H1 (cell line): ENCODE data around the gene DELE1. TPM values are rescaled to one million over a fixed set of nuclear protein-coding genes. Genes with fewer than 3 reads are reported as not detected.

Experiments used
- CTCF ChIA-PET: fragments of 300-600 bp; sonication (Branson Sonifier 250); formaldehyde crosslinking; loops from one replicate; lab custom pipeline; 2021; ENCODE audit not compliant: partially characterized antibody; lab: Charles Lee
- POLR2A ChIA-PET: fragments of 300-600 bp; sonication (Branson Sonifier 250); formaldehyde crosslinking; loops from one replicate; lab custom pipeline; 2021; ENCODE audit warnings: inconsistent platforms; ENCODE audit not compliant: partially characterized antibody; lab: Charles Lee
- DNase-seq, 2 experiments: peaks; one replicate each; pipeline versions ENCODE4 v3.0.0 to v3.0.0-alpha.2; 2010 to 2022; ENCODE audit warnings: low spot score in 2 of 2, low read depth in 1 of 2, mixed read lengths in 1 of 2
- FAIRE-seq: peaks from 2 replicates; lab custom pipeline; 2011; peaks lifted over from hg19 to GRCh38; lab: Jason Lieb, UNC
- H2AFZ ChIP-seq: 2 replicates; pipeline ENCODE4 v1.8.1; 2012; ENCODE audit warnings: low read length, inconsistent platforms
- H2AK5ac ChIP-seq: 2 replicates; pipeline ENCODE4 v1.6.1; 2013; ENCODE audit warnings: low read depth, low read length
- H2BK120ac ChIP-seq: replicated peaks from 2 replicates; pipeline ENCODE3; 2013; ENCODE audit warnings: low read depth, low read length, inconsistent platforms
- H2BK12ac ChIP-seq: 2 replicates; pipeline ENCODE4 v1.6.1; 2013; ENCODE audit warnings: low read depth, low read length
- H2BK15ac ChIP-seq: 2 replicates; pipeline ENCODE4 v1.6.1; 2013; ENCODE audit warnings: low read length
- H2BK20ac ChIP-seq: 2 replicates; pipeline ENCODE4 v1.6.1; 2013; ENCODE audit warnings: low read length
- H2BK5ac ChIP-seq: 2 replicates; pipeline ENCODE4 v1.6.1; 2013; ENCODE audit warnings: low read depth, low read length
- H3K14ac ChIP-seq: 2 replicates; pipeline ENCODE4 v1.6.1; 2013; ENCODE audit warnings: inconsistent platforms; ENCODE audit not compliant: insufficient read length
- H3K18ac ChIP-seq: 2 replicates; pipeline ENCODE4 v1.6.1; 2013; ENCODE audit warnings: low read length; ENCODE audit errors: extremely low read depth
- H3K23ac ChIP-seq: 2 replicates; pipeline ENCODE4 v1.6.1; 2013; ENCODE audit warnings: inconsistent platforms; ENCODE audit not compliant: insufficient read length
- H3K23me2 ChIP-seq: 2 replicates; pipeline ENCODE4 v1.6.1; 2013; ENCODE audit warnings: low read depth, low read length
- H3K27ac ChIP-seq: 2 replicates; pipeline ENCODE4 v1.6.1; 2011; ENCODE audit warnings: low read depth, low read length, inconsistent platforms
- H3K27me3 ChIP-seq, 4 experiments: replicated peaks in 1 of 4; 1 replicate in 1 of 4; 2 replicates in 3 of 4; pipeline versions ENCODE4 v1.6.1 to v1.8.1; 2011 to 2013; ENCODE audit warnings: low read length in 3 of 4, mild to moderate bottlenecking in 3 of 4, inconsistent platforms in 2 of 4, mixed read lengths in 2 of 4, moderate library complexity in 1 of 4; ENCODE audit not compliant: control insufficient read depth in 3 of 4, insufficient read depth in 3 of 4; ENCODE audit errors: extremely low read depth in 1 of 4
- H3K36me3 ChIP-seq, 4 experiments: 2 replicates each; pipeline versions ENCODE4 v1.6.1 to v1.8.1; 2011 to 2013; ENCODE audit warnings: mild to moderate bottlenecking in 4 of 4, low read length in 3 of 4, moderate library complexity in 2 of 4, control low read depth in 1 of 4, inconsistent platforms in 1 of 4; ENCODE audit not compliant: insufficient read depth in 4 of 4, control insufficient read depth in 2 of 4
- H3K4ac ChIP-seq: replicated peaks from 2 replicates; pipeline ENCODE3; 2013; ENCODE audit warnings: low read length, low read depth, mixed read lengths, inconsistent platforms; ENCODE audit not compliant: insufficient read length
- H3K4me1 ChIP-seq, 4 experiments: replicated peaks in 1 of 4; 1 replicate in 1 of 4; 2 replicates in 3 of 4; pipeline versions ENCODE4 v1.6.1 to v1.8.1; 2011 to 2013; ENCODE audit warnings: low read length in 3 of 4, inconsistent platforms in 2 of 4, mixed read lengths in 1 of 4; ENCODE audit not compliant: insufficient read depth in 4 of 4, control insufficient read depth in 3 of 4
- H3K4me2 ChIP-seq, 2 experiments: 2 replicates each; pipeline versions ENCODE4 v1.6.1 to v1.8.1; 2011 to 2013; ENCODE audit warnings: low read depth in 2 of 2, low read length in 2 of 2, control low read depth in 1 of 2, inconsistent platforms in 1 of 2, mild to moderate bottlenecking in 1 of 2; ENCODE audit not compliant: insufficient read depth in 1 of 2
- H3K4me3 ChIP-seq, 4 experiments: fragments of 200-600, 300-600 bp in 1 of 4; sonication (generic), shearing (Covaris generic), sonication (Bioruptor Twin) in 1 of 4; 2 replicates each; pipeline versions ENCODE4 v1.5.1 to v1.8.1; 2011 to 2016; ENCODE audit warnings: low read length in 4 of 4, low read depth in 3 of 4, control low read depth in 2 of 4, inconsistent platforms in 2 of 4, mild to moderate bottlenecking in 2 of 4, mixed read lengths in 1 of 4, moderate library complexity in 1 of 4; ENCODE audit not compliant: insufficient read depth in 2 of 4; ENCODE audit errors: extremely low read depth in 1 of 4
- H3K56ac ChIP-seq: replicated peaks from 2 replicates; pipeline ENCODE3; 2013; ENCODE audit warnings: low read depth, mild to moderate bottlenecking, mixed read lengths, low read length, inconsistent platforms; ENCODE audit not compliant: insufficient read length
- H3K79me1 ChIP-seq: 2 replicates; pipeline ENCODE4 v1.6.1; 2013; ENCODE audit warnings: low read depth, low read length, control low read depth
- H3K79me2 ChIP-seq, 2 experiments: 2 replicates each; pipeline versions ENCODE4 v1.6.1 to v1.8.1; 2012 to 2013; ENCODE audit warnings: low read length in 2 of 2, mild to moderate bottlenecking in 2 of 2, inconsistent platforms in 1 of 2; ENCODE audit not compliant: insufficient read depth in 2 of 2, control insufficient read depth in 1 of 2
- H3K9ac ChIP-seq, 4 experiments: replicated peaks in 1 of 4; 1 replicate in 1 of 4; 2 replicates in 3 of 4; pipeline versions ENCODE4 v1.6.1 to v1.8.1; 2011 to 2013; ENCODE audit warnings: low read depth in 3 of 4, low read length in 3 of 4, control low read depth in 2 of 4, mild to moderate bottlenecking in 2 of 4, moderate library complexity in 2 of 4, inconsistent platforms in 1 of 4; ENCODE audit errors: extremely low read depth in 1 of 4
- H3K9me3 ChIP-seq, 2 experiments: 2 replicates each; pipeline versions ENCODE4 v1.6.1 to v1.8.1; 2012 to 2013; ENCODE audit warnings: mild to moderate bottlenecking in 2 of 2, moderate library complexity in 2 of 2, control low read depth in 1 of 2, inconsistent platforms in 1 of 2, low read depth in 1 of 2, low read length in 1 of 2, mixed read lengths in 1 of 2; ENCODE audit not compliant: insufficient read depth in 2 of 2
- H4K20me1 ChIP-seq, 2 experiments: replicated peaks in 1 of 2; 2 replicates each; pipeline versions ENCODE3 to v1.8.1; 2011 to 2013; ENCODE audit warnings: inconsistent platforms in 2 of 2, low read length in 2 of 2, mild to moderate bottlenecking in 1 of 2; ENCODE audit not compliant: insufficient read depth in 2 of 2, control insufficient read depth in 1 of 2
- H4K5ac ChIP-seq: 2 replicates; pipeline ENCODE4 v1.6.1; 2013; ENCODE audit warnings: low read length, low read depth, mixed read lengths, inconsistent platforms; ENCODE audit not compliant: insufficient read length
- H4K8ac ChIP-seq: 2 replicates; pipeline ENCODE4 v1.8.0; 2013; ENCODE audit warnings: mild to moderate bottlenecking, moderate library complexity, low read length, inconsistent platforms; ENCODE audit not compliant: insufficient read depth; ENCODE audit errors: extremely low read depth
- H4K91ac ChIP-seq: replicated peaks from 2 replicates; pipeline ENCODE3; 2013; ENCODE audit warnings: low read length, mixed read lengths, inconsistent platforms; ENCODE audit not compliant: insufficient read length
- CBX5 ChIP-seq: fragments of 300-800, 300-1000 bp; sonication (generic); IDR thresholded peaks from 2 replicates; pipeline ENCODE4 v1.7.1; 2016; ENCODE audit warnings: antibody characterized with exemption, low read length, low read depth
- GABPA ChIP-seq: IDR thresholded peaks from 2 replicates; pipeline ENCODE4 v1.6.1; 2011; ENCODE audit warnings: mild to moderate bottlenecking, low read length, moderate library complexity, borderline replicate concordance; ENCODE audit not compliant: insufficient read depth
- KDM1A ChIP-seq: fragments of 200-600, 300-600 bp; sonication (generic); IDR thresholded peaks from 2 replicates; pipeline ENCODE4 v1.7.1; 2016; ENCODE audit warnings: mild to moderate bottlenecking, low read length, borderline replicate concordance
- POLR2AphosphoS5 ChIP-seq: IDR thresholded peaks from 2 replicates; pipeline ENCODE4 v1.6.1; 2011; ENCODE audit warnings: low read depth, low read length
- TEAD4 ChIP-seq: IDR thresholded peaks from 2 replicates; pipeline ENCODE4 v1.6.1; 2012; ENCODE audit warnings: low read depth, low read length, inconsistent platforms, mixed read lengths
- WGBS, 2 experiments: shearing (Covaris generic) in 1 of 2; methylation state at CpG; one replicate each; pipeline versions ENCODE4 v1.1.6 to v1.1.7; 2013 to 2015; ENCODE audit warnings: low lambda C conversion rate in 2 of 2, mixed read lengths in 2 of 2, inconsistent platforms in 1 of 2, low coverage in 1 of 2, missing lambda C conversion rate in 1 of 2; ENCODE audit not compliant: insufficient replicate concordance in 2 of 2, insufficient coverage in 1 of 2, insufficient read length in 1 of 2; ENCODE audit errors: extremely low coverage in 1 of 2, missing lambda C conversion rate in 1 of 2; 5-methylcytosine and 5-hydroxymethylcytosine counted together
- polyA plus RNA-seq, 7 experiments: library from polyadenylated mRNA; depleted of rRNA in 3 of 7; stranded (reverse) in 5 of 7; unstranded in 2 of 7; fragments of >200 nt in 5 of 7; fragments of 200-250 nt in 2 of 7; gene quantifications; 1 replicate in 5 of 7; 2 replicates in 1 of 7; 4 replicates in 1 of 7; pipeline versions ENCODE4 v1.2.1 to v1.2.3, GENCODE V29; 2011 to 2013; ENCODE audit warnings: missing spikeins in 2 of 7, mixed read lengths in 2 of 7
- total RNA-seq: library from RNA; stranded (reverse); fragmentation: NEBNext Ultra II Directional; extraction: Animal tissue kit (Norgen Biotek cat#: 25700); gene quantifications from 2 replicates; pipeline ENCODE4 v1.2.1, GENCODE V29; 2021

DELE1 gene
- total and polyA plus RNA-seq, 2 of the 8 experiments (the other 6 are each of a cell fraction or from before 2014, with no cell fraction given), result 61.4 to 114 TPM

- no peak overlapping the region for H3K9ac ChIP-seq
- H4K5ac ChIP-seq, result no peak overlapping the region
- no peaks in the 10 kb centered on the region for H3K79me2 ChIP-seq
- no peaks in the 10 kb centered on the region for H3K9me3 ChIP-seq
- no peak overlapping the region for H3K14ac ChIP-seq
- DNase-seq (peak in 1 of 2 experiments; percentile 29), FAIRE-seq (no peak)
- H3K23me2 ChIP-seq, result no peaks in the 10 kb centered on the region
- H3K4ac ChIP-seq, result no peak overlapping the region
- H2BK120ac ChIP-seq, result no peak overlapping the region
- no peak for TF ChIP-seq KDM1A
- TF ChIP-seq GABPA, result no peak
- no peak for TF ChIP-seq CBX5
- TF ChIP-seq POLR2AphosphoS5, result no peak
- no peak for TF ChIP-seq TEAD4
- H3K56ac ChIP-seq, result no peak overlapping the region
- H2BK20ac ChIP-seq, result 0 out of 2 replicates have a peak overlapping the region, but pooled peaks have one; percentile 10
- no peaks in the 10 kb centered on the region for H4K20me1 ChIP-seq
- peak overlapping the region; percentile 35; the same call in 1 of the 2 replicates for H2BK15ac ChIP-seq
- ChIA-PET POLR2A (interaction anchor here (1.3 to 9.2 kb wide), 4 partner anchors 15 to 82 kb away, joined by 4 to 121 read pairs (median 4); partner anchors contain the start of gene DELE1), CTCF (interaction anchor here (0.7 to 13.3 kb wide), 22 partner anchors 7 to 367 kb away, joined by 3 to 324 read pairs (median 6); partner anchors contain the start of genes PCDH1 and RNF14)
- H3K27me3 ChIP-seq, result no peaks in the 10 kb centered on the region; a peak in 1 of 7 replicates
- 77% methylated on average over 8 of the region's 8 CpGs; no CpG with 5 or more reads in 1 of the 2 experiments for WGBS, 2 experiments
- no peak overlapping the region for H3K27ac ChIP-seq
- H3K4me1 ChIP-seq, result peaks cover 2 to 9% (median 9%) of the 10 kb centered on the region in 4 experiments; a peak in 6 of 7 replicates
- no peak overlapping the region for H3K23ac ChIP-seq
- no peak overlapping the region for H2AK5ac ChIP-seq
- no peak overlapping the region for H4K8ac ChIP-seq
- no peaks in the 10 kb centered on the region for H3K36me3 ChIP-seq
- H4K91ac ChIP-seq, result no peak overlapping the region
- H3K79me1 ChIP-seq, result no peaks in the 10 kb centered on the region
- H3K4me3 ChIP-seq, result no peak overlapping the region
- H2AFZ ChIP-seq, result no peak overlapping the region
- peak overlapping the region; percentile 94; the same call in 1 of the 2 replicates for H2BK12ac ChIP-seq
- no peak overlapping the region for H3K18ac ChIP-seq
- H3K4me2 ChIP-seq, result no peak overlapping the region
- no peak overlapping the region for H2BK5ac ChIP-seq
Measured at GRCh38 chr5:141958546-141959172, 35.0 kb downstream of the DELE1 start.
